Mesenteric fat pad (tissue), 1 donor: ENCODE measurements around the gene FLAD1. TPM values are rescaled to one million over a fixed set of nuclear protein-coding genes. Genes with fewer than 3 reads are reported as not detected.
"Not testable (repeated sequence)": the region's sequence is repeated elsewhere in the genome, so short reads cannot be mapped to it uniquely, and the experiment has no call there.

Experiments
- DNase-seq: peaks from one replicate; pipeline ENCODE4 v3.0.0-alpha.2; 2020; ENCODE audit warnings: low spot score
- total RNA-seq: library from RNA; stranded (reverse); fragmentation: NEBNext Ultra II Directional; extraction: Animal tissue kit (Norgen Biotek cat#: 25700); gene quantifications from one replicate; pipeline ENCODE4 v1.2.1, GENCODE V29; 2021
- donor health status: DM: yes; HTN: yes; CAD: no.

Gene FLAD1
- total RNA-seq, 1 donor from 2014 or later: 43.7 TPM

GRCh38 chr1:154967331-154967950, 15.7 kb upstream of the FLAD1 start:
- DNase-seq: no peak

GRCh38 chr1:154968731-154969130, 14.4 kb upstream of the FLAD1 start:
- DNase-seq: no peak

GRCh38 chr1:154969246-154969645, 13.9 kb upstream of the FLAD1 start:
- DNase-seq: no peak

GRCh38 chr1:154969860-154970452, 13.2 kb upstream of the FLAD1 start:
- no peak for DNase-seq

GRCh38 chr1:154970631-154971340, 12.4 kb upstream of the FLAD1 start, which contains the start of gene SHC1:
TSS of gene SHC1 (minus strand) at chr1:154970747. CDS start at chr1:154970526, 221 bp downstream.
- peak; percentile 96 for DNase-seq

GRCh38 chr1:154971341-154971998, 11.7 kb upstream of the FLAD1 start:
- no peak for DNase-seq

GRCh38 chr1:154972213-154972516, 11.0 kb upstream of the FLAD1 start:
- DNase-seq: no peak

GRCh38 chr1:154972517-154973343, 10.4 kb upstream of the FLAD1 start:
- no peak for DNase-seq

- DNase-seq: peak; percentile 97
These were observed 9.6 kb upstream of the FLAD1 start for GRCh38 chr1:154973344-154974101.

GRCh38 chr1:154974102-154974807, 8.9 kb upstream of the FLAD1 start, which contains the start of gene CKS1B:
TSS of gene CKS1B (plus strand) at chr1:154974681. CDS start at chr1:154974746, 65 bp downstream.
- peak; percentile 98 for DNase-seq

GRCh38 chr1:154974808-154975408, 8.2 kb upstream of the FLAD1 start:
- peak; percentile 98 for DNase-seq

- DNase-seq: no peak
These were observed 7.6 kb upstream of the FLAD1 start for GRCh38 chr1:154975409-154976059.

GRCh38 chr1:154977762-154978161, 5.4 kb upstream of the FLAD1 start:
- not testable (repeated sequence) for DNase-seq

GRCh38 chr1:154978360-154978759, 4.8 kb upstream of the FLAD1 start:
- no peak for DNase-seq

GRCh38 chr1:154982341-154982740, 803 bp upstream of the FLAD1 start:
- no peak for DNase-seq

GRCh38 chr1:154983776-154984466, 777 bp downstream of the FLAD1 start:
- no peak for DNase-seq

- DNase-seq: not testable (repeated sequence)
These were observed 3.6 kb downstream of the FLAD1 start for GRCh38 chr1:154986736-154987135.

- no peak for DNase-seq
These were observed 4.2 kb downstream of the FLAD1 start for GRCh38 chr1:154987326-154987725.
